Measurements from ENCODE around the gene C22orf31.
"Not testable (repeated sequence)": the region's sequence is repeated elsewhere in the genome, so short reads cannot be mapped to it uniquely, and the experiment has no call there.

Gene C22orf31

DNA sequence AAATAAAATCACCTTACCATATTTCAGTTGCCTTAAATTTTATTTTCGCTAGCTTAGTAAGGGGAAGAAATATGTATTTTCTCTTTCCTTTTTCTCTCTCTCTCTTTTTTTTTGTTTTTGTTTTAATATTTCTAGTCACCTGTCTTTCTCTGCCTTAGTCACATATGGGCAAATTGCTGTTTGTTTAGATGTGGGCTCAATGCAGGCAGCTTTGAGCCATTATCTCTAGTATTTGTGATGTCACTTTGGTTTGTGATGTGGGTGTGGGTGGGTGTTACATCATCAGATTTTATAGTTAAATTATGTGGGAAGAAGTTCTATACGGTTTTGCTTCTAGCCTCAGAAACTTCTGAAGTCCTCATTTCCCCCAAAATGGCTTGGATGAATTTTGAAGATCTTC, at the start of gene C22orf31:
Gene C22orf31, minus strand, starts transcription at position 59 of the 400 bp plus-strand sequence. Its CDS starts 39 bp downstream, at position 20.
- DNase-seq: no peak

DNA sequence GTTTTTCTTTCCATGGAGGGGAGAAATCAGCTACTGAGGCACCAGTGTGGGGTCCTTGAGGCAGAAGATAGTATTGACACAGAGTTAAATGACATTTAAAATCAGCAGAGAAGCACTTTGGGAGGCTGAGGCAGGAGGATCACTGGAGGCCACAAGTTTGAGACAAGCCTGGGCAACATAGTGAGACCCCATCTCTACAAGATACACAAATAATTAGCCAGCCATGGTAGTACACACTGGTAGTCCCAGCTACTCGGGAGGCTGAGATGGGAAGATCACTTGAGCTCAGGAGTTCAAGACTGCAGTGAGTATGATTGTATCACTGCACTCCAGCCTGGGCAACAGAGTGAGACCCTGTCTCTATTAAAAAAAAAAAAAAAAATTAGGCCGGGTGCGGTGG, 49.3 kb upstream of the C22orf31 start:
- DNase-seq: no peak

DNA sequence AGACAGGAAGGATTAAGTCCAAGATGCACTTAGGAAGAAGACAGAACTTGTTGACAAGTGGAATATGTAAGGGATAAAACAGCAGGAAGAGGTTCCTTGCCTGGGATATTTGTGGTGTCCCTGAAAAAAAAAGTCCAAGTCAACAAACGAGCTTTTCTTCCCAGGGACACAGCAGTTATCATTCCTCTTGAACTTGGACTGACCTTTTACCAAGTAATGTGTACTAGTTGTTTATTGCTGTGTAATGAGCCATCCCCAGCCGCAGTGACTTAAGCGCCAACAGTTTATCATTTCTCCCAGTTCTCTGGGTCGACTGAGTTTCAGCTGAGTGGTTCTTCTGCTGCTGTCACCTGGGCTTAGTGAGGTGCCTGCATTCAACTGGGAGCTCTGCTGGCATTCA, 48.2 kb upstream of the C22orf31 start:
- no peak for DNase-seq

DNA sequence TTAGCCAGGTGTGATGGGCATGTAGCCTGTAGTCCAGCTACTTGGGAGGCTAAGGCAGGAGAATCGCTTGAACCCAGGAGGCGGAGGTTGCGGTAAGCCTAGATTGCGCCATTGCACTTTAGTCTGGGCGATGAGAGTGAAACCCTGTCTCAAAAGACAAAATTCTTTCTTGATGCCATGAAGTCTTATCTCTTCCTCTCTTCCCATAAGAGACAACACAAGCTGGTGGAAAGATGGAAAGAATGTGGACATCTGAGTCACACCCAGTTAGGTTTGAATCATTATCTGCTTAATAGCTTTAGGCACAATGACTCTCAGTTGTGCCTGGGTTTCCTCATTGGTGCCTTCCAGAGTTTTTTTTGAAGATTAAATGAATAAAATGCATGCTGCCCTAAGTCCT, 46.5 kb upstream of the C22orf31 start:
- DNase-seq: no peak

DNA sequence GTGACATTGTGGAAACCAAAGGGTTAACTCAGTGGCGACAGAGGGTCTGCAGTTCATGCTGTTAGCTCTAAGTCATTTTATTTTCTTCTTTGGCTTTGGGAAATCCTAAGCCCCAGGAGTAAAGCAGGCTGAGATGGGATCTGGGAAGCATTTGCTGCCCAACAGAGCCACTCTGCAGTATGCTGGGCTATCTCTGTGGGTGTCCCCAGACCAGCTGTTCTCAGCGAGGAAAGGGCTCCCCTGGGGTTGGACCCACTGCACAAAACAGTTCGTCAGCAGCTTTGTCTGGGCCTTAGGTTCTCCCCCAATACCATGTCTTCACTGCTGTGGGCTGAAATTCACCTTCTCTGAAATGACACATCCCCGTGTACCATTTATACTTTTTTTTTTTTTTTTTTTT, 45.2 kb upstream of the C22orf31 start:
- no peak for DNase-seq

DNA sequence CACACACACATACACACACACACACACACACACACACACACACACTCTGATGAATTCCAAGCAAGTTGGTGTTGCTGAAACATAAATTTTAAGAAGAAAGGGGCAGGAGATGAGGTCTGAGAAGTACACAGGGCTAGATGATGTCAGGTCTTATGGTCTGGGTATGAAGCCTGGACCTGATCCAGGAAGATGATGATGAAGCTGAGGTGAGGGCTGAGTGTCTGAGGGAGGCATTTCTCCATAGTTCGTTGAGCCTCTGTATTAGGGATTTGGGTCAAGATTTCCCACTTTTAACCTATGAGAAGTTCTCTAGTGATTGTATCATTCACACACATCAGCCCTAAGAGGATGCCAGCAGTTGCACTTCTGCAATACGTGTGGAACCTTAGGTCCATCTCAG, 43.8 kb upstream of the C22orf31 start:
- DNase-seq: no peak

DNA sequence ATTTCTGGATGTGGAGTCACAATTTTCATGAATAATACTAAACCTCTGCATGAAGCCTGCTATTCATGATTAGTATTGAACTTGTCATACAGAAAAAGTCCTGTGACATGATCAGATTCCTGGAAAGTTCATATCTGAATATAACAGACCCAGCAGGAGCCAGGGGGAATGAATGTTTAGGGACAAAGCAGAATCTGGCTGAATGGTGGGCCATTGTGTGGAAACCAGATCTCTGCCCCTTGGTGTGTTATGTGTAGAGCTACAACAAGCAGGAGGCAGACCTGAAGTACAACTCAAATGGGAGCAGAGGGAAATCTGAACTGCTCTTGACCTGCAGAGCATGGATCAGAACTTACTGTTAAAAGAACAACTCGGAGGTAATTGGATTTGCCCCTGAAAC, 41.5 kb upstream of the C22orf31 start:
- no peak for DNase-seq

DNA sequence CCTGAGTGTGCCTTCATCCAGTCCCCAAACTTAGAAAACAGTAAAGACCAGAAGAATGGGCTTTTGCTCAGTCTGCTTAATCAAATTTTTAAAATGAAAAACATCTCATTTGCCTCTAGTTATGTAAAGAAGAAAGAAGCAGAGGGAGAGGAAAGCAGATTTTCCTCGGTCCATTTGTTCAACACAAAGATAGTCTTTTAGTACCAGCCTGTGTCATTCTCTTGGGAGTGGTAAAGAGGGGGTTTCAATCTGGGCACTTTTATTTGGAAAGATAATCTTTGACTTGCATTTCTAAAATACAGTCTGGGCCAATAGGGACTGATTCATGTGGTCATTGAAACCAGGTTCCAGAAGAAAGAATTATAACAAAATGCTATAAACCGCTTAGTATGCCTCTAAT, 40.7 kb upstream of the C22orf31 start:
- DNase-seq: no peak

DNA sequence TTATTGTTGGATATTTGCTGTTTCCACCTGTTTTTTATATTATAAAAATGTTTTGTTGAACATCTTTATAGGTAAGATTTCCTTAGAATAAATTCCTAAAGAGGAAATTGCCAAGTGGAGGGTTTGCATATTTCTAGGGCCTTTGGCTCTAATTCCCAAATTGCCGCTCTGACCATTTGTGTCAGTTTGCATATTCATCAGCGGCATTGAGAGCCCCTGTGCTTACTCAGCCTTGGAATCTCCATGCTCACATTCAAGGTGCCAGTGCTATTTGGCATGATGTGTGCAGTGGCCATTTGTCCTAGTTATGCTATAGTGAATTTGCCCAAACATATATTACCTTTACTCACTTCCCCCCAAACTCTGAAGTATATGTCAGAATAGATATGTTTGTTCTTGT, 36.7 kb upstream of the C22orf31 start:
- DNase-seq: no peak

DNA sequence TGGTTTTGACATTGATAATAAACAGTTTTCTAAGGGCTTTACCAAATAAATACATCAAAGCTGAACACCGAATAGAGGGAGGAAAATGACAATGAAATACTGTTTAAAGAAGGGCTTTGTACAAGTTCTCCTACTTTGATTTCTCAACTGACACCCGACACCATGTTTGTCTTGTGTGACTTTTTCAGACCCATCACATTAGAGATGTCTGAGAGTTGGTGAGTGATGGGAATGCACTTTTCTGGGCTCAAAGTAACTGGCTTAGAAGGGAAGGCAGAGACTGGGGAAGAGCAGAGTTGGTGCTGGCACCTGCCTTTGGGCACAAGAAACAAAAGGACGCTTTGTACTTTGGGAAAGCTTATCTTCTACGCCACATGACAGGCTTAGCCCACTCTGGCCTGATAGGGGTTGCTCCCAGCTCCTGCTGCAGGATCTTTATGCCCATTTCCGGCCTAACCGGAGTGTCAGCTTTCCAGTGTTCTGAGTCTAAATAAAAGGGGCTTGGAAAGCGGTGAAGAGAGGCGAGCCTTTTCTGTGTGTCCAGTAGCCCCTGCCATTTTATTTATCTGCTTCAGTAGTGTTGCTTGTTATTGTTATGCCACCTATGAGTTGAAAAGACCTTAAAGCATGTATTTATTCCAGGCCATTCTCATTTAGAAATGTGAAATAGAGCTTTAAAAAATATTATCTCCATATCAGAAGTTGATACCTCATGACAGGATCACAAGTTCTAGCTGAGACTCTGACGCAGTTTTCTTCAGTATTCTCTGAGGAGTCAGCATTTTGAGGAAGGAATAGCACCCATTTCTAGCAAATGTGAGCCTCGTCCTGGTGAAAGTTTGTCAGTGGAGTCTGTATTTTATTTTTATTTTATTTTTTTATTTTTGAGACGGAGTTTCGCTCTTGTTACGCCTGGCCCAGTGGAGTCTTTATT, 35.4 kb upstream of the C22orf31 start:
- DNase-seq: no peak

DNA sequence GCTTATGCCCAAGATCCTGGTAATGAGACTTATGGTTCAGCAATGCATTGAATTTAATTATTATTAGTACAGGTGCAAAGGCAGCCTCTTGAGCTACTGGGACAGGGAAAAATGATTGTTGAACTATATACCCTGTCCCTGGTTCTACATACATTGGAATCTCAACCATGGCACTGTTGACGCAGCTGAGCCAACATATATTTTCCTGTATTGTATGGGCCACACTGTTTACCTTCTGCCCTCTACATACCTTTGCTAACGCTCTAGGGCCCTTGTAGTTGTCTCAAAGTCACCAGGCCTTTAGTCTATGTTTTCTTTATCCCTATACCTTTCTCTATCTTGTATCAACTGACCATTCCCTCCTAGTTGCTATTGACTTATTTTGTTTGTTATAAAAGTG, 33.8 kb upstream of the C22orf31 start:
- DNase-seq: no peak

DNA sequence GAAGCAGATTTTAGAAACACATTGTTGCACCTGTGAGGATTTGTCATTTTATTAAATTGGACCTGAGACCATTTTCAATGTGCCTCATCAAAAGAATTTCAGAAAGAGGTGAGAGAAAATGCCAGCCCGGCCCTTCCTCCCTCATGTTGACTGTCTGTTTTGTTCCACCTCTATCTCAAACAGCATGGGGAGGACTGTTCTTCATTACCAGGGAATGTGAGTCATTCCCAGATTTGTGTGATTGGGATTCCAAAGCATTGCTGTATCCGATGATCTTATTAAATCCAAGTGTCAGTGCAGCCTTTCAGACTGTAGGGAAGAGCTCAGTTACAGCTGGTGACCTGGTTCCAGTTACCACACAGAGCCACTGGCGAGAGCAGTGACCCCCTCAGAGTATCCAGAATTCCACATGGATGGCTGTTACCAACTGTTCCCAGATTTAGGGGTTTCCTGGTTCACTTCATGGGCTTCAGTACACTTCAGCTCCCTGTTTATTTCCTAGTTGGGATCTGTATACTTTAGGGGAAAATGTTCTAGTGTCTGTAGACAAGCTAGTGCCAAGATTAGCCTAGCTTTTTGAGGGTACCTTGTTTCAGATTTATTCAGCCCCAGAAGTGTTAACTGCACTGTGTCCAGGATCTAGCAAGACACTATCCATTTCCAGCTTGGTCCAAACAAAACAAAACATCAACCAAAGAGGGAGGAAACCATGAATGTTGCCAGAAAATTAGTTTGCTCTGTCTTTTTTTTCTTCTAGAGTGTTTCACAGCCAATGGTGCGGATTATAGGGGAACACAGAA, 32.1 kb upstream of the C22orf31 start:
- no peak for DNase-seq

DNA sequence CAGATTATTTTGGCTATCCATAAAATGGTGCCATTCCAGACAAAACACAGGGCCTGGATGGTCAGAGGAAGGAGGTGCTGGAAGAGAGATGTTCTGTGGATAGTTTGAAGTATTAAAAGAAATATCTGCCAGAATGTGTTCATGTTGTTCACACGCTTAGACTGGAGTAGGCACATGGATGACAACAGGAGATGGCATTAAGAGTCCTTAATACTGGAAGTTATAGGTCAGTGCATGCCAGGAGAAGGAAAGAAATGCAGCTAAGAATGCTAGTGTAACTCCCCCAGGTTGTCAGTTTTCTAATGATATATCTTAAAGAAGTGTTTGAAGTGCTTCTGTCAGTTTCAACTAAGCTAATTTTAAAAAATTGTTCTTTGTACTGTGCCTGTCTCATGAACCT, 31.4 kb upstream of the C22orf31 start:
- DNase-seq: no peak

DNA sequence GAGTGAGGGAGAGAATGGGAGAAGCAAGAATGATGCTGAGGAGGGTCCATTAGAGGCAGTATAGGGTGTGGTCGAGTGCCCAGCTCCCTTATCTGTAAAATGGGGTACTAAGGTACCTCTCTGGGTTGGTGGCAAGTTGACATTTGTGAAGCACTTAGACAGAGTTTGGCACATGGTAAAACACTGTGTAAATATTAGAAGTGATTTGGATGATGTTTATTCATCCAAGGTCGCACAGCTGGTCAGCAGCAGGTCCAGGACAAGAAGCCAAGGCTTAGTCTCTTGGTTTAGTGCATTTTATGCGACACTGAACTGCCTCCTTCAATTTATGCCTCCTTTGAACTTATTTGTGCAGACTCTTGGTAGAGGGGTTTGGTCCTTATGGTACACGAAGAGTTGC, 30.6 kb upstream of the C22orf31 start:
- no peak for DNase-seq

DNA sequence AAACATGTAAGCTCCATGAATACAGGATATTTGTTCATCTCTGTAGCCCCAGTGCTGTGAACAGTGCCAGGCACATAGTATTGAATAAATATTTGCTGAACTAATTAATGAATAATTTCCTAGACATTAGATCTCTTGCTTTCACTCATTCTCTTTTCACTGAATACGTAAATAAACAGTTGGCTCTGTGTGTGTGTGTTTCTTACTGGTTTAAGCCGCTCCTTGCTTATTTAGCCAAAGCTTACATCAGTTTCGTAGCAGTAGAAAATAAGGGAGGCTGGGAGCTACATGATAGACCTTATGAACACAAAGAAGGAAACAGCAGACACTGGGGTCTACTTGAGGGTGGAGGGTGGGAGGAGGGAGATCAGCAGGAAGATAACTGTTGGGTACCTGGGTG, 28.4 kb upstream of the C22orf31 start:
- no peak for DNase-seq

DNA sequence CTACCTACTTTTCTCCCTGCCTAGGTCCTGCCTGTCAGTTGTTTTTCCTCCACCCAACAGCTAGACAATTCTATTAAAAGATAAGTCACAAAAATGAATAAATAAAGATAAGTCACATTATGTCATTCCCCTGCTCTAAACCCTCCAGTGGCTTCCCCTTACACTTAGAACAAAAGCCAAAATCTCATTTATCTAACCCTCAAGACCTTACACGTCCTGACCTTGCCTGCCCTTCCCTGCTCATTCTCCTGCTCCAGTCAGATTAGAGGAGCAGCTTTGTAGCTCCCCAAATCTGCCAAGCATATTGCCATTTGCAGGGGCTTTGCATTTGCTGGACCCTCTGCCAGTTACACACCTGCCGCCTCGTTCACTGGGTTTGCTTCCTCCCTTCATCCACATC, 27.9 kb upstream of the C22orf31 start:
- no peak for DNase-seq

DNA sequence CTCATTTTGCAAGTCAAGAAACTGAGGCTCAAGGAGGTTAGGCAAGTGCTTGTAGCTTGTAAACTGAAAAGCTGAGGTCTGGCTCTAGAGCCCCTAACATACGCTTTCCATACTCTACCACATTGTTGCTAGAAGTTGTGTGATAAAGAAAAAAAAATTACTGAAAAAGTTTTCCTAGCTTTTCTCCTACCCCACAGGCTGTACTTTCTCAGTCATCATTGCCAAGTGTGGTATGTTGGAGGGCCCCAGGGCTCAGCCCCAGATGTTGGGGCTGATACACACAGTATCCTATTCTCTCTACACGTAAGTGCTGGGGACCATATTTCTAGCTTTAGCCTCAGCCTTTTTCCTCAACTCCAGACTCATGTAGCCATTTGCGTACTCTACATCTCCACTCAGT, 27.2 kb upstream of the C22orf31 start:
- DNase-seq: no peak

DNA sequence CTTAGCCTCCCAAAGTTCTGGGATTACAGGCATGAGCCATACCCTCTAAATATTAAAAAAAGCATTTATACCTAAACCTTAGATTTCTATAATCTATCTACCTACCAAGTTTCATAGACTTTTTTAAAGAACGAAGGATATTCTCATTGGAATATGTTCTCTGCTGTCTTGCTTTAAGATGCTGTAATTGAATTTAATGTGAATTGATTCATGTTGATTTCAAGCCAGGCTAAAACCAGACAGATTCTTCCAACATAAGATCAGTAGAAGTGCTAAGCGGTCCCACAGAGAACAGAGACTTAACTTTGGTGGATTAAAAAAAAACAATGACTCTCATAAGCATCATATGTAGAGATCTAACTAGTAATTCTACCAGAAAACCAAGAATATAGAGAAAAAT, 25.4 kb upstream of the C22orf31 start:
- no peak for DNase-seq

DNA sequence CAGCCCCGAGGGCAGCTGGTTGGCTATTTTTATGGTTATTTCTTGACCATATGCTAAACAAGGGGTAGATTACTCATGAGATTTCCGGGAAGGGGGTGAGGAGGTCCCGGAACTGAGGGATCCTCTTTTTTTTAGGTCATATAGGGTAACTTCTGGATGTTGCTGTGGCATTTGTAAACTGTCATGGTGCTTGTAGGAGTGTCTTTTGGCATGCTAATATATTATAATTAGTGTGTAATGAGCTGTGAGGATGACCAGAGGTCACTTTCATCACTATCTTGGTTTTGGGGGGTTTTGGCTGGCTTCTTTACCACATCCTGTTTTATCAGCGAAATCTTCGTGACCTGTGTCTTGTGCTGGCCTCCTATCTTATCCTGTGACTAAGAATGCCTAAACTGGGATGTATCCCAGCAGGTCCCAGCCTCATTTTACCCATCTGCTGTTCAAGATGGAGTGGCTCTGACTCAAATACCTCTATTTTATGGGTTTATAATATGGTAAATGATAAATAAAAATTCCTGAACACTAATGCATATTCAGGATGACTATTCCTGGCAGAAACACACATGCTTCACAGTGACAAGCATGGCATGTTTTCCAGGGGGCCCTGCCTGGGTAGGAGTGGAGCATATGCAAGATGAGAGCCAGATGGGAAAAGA, 22.4 kb upstream of the C22orf31 start:
- DNase-seq: no peak

DNA sequence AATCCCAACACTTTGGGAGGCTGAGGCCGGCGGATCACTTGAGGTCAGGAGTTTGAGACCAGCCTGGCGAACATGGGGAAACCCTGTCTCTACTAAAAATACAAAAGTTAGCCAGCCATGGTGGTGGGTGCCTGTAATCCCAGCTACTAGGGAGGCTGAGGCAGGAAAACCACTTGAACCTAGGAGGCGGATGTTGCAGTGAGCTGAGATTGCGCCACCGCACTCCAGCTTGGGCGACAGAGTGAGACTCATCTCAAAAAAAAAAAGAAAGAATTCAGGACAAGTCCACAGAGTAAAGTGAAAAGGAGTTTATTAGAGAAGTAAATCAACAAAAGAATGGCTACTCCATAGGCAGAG, 21.9 kb upstream of the C22orf31 start:
- DNase-seq: not testable (repeated sequence)

DNA sequence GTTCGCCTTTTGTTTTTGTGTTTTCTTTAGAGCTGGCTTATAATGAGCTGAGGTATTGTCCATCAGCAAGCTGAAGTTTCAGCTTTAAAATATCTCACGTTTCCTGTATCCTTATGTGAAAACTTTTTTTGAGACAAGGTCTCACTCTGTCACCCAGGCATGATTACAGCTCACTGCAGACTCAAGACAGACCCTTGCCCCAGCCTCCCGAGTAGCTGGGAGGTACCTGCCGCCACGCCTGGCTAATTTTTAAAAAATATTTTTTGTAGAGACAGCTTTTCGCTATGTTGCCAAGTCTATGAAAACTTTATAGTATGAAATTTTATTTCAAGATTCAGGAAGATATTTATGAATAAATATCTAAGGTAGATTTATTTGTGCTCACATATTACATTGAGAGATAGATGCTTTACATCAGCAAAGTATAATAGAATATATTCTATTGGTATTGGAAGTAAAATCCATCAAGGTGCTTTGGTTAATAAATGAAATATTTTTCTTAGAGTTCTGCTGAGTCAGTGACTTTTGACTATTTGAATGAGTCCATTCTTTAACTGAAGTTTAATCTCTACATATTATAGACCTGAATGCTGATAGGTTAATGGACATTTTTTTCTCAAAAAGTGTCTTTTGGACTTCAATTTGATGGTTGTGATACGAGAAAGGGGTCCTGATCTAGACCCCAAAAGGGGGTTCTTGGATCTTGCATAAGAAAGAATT, 21.4 kb upstream of the C22orf31 start:
- no peak for DNase-seq

DNA sequence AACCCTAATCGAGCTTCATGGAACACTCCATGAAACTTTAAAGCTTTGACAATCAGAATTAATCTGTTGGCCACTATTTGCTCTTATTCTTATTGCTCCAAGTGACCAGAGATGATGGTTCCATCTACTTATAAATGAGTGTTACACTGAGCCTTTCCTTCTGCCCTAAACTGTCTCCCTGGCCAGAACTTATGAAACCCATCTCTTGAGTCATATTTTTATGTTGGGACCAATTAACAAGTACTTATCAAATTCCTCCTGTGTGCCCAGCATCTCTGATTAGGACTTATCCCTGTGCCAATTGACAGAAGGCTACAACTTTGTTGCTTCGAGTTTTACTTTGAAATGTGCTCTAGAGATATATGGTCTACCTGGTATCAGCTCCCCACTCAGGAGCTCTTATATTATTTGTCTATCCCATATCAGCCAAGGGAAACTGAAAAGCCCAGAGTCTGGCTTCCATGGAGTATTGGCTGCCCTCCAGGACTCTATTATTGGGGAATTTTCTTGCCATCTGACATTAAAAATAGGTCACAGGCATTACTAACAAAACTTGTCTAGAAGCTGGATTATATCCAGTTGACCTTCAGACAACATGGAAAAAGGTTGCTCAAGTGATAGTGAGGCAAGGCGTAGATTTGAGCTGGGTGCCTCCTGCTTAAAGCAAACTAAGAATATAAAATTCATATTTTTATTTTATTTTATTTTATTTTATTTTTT, 20.0 kb upstream of the C22orf31 start:
- no peak for DNase-seq

All from stimulated activated CD4-positive, alpha-beta T cell treated with anti-CD3 and anti-CD28 coated beads, Interleukin-15, amount 100 ng/mL, for 24 hours (primary cell).